Muscle of arm (tissue), 12 donors: ENCODE measurements around the gene SETSIP. TPM values are rescaled to one million over a fixed set of nuclear protein-coding genes. Genes with fewer than 3 reads are reported as not detected.
A peak's percentile ranks its signal among the peaks of the same experiment; 100 is the strongest.
"Not testable (repeated sequence)": the region's sequence is repeated elsewhere in the genome, so short reads cannot be mapped to it uniquely, and the experiment has no call there.

Source experiments
- DNase-seq: peaks from one replicate; pipeline ENCODE4 v3.0.0-alpha.2; 2013
- polyA plus RNA-seq, 12 donors: library from polyadenylated mRNA; unstranded; fragments of 120-200 nt; gene quantifications; one replicate each; pipeline ENCODE4 v1.2.1, GENCODE V29; 2013; ENCODE audit not compliant: insufficient read length in 12 of 12

The SETSIP gene
- polyA plus RNA-seq, 12 donors: 0.18 to 0.43 (median 0.33) TPM; not detected in 8

GRCh38 chr1:92065042-92065441 is 10.2 kb downstream of the SETSIP start:
- no peak for DNase-seq

- no peak for DNase-seq
These were observed 23.3 kb downstream of the SETSIP start for GRCh38 chr1:92051948-92052347.

DNA sequence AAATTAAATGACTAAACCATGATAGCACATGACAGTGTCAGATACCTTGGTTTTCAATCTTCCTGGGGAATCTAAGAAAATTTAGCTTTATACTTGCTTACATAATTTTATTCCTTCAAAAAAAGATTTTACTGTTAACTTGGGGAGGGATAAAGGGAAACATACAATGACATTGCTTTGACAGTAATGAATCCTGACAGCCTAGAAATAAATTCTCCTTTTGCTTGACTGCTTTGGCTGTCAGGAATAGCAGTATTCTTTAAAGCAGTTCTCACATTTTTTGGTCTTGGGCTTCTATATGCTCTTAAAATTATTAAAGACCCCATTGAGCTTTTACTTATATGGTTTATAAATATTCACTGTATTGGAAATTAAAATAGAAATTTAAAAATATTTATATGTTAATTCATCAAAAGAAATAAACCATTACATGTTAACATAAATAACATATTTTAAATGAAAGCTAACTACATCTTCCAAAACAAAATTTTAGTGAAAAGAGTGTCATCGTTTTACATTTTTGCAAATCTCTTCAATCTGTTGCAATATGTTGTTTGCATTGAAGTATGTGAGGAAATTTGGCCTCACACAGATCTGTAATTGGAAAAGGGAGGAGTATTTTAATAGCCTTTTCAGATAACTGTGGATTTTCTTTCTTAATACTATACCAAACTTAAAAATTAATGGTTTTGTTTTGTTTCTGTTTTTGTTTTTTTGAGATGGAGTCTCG is 29.3 kb downstream of the SETSIP start:
- DNase-seq: no peak

GRCh38 chr1:92043621-92044020 is 31.6 kb downstream of the SETSIP start:
- no peak for DNase-seq

DNA sequence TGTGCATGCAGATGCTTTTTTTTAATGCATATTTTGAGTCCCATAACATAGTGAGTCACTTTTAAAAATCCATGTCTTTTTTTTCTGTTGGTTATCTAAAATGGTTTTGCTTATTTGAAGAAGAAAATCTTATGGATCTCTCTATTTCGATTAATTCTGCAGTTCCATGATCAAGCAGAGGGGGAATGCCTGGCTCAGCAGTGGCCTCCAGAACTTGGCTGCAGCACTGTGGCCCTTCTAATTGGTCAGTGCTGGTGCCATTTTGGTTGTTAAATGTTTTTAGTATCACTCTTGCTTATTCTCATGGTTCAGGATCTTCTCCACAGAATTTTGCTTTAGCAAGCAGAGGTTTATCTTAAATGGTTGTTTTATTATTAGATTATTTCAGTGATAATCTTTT is 34.2 kb downstream of the SETSIP start:
- DNase-seq: no peak

- no peak for DNase-seq
These were observed 36.4 kb downstream of the SETSIP start for GRCh38 chr1:92038695-92039346.

DNA sequence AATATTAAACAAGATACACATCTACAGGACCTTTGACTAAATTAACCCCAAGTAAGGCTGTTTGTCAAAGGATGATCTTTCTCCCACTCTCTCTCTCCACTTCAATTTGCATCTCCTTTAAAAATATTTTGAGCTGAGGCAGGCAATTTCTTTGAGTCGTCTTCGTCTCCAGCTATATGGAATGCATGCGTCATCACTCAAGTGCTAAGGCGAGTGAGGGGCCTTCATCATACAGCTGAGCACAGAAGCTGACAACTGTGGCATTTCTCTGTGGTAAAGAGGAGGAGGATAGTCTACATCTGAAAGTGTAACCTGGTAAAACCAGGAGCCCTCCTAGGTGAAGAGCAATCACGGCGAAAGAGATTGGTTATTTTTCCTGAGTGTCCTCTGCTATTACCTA is 37.8 kb downstream of the SETSIP start:
- DNase-seq: no peak

- DNase-seq: no peak
These were observed 43.7 kb downstream of the SETSIP start for GRCh38 chr1:92031281-92032110.

DNA sequence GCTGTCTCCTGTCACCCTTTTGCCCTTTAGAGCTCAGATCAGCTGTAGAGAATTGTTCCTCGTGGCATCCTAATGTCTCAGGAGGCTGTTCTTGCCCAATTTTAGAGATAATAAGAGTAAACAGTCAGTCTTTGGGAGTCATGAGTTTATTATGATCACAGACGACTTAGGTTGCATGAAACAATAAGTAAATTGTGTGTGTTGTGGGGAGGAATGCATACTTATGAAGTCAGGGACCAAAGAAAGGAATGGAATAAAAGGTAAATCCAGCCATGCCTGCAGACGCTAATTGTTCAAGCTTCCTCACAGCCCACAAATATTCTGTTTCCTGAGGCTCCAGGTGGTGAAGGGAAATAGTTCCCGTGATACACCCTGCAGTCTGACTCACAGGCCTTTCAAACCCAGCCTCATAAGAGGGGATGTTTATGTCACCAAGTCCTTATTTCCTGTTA is 44.5 kb downstream of the SETSIP start:
- peak; percentile 1 for DNase-seq

GRCh38 chr1:92029241-92029922 is 45.8 kb downstream of the SETSIP start:
- peak; percentile 1 for DNase-seq

- DNase-seq: no peak
These were observed 48.4 kb downstream of the SETSIP start for GRCh38 chr1:92026806-92027205.

DNA sequence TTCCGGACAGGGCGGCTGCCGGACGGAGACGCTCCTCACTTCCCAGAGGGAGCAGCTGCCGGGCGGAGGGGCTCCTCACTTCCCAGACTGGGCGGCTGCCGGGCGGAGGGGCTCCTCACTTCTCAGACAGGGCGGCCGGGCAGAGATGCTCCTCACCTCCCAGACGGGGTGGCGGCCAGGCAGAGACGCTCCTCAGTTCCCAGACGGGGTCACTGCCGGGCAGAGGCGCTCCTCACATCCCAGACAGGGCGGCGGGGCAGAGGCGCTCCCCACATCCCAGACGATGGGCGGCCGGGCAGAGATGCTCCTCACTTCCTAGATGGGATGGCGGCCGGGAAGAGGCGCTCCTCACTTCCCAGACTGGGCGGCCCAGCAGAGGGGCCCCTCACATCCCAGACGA is 49.2 kb downstream of the SETSIP start:
- not testable (repeated sequence) for DNase-seq

Other genes with a start within 250 kb of the SETSIP start
- gene TGFBR3, start 189.3 kb downstream of the SETSIP start, polyA plus RNA-seq: 10 to 100 TPM in 11 of 12 donors, not detected in 1; 23.8 to 64.0 (median 31.6) TPM
- not detected for gene BRDT, start 126.0 kb downstream of the SETSIP start, polyA plus RNA-seq
- gene EPHX4, start 45.4 kb downstream of the SETSIP start, polyA plus RNA-seq: 1 to 10 TPM in 3 of 12 donors, under 1 TPM in 8, not detected in 1; 0.72 to 7.8 (median 0.85) TPM
- 1 to 10 TPM in 11 of 12 donors, not detected in 1; 1.9 to 4.4 (median 3.1) TPM for gene BTBD8, start 4.9 kb upstream of the SETSIP start, polyA plus RNA-seq
- gene C1orf146, start 142.5 kb upstream of the SETSIP start, polyA plus RNA-seq: under 1 TPM in 2 of 12 donors, not detected in 10; 0.21 TPM
- 10 to 100 TPM in 10 of 12 donors, 1 to 10 TPM in 1, not detected in 1; 9.5 to 36.7 (median 17.1) TPM for gene GLMN, start 223.6 kb upstream of the SETSIP start, polyA plus RNA-seq
- gene RPAP2, start 223.6 kb upstream of the SETSIP start, polyA plus RNA-seq: 10 to 100 TPM in 11 of 12 donors, not detected in 1; 17.8 to 25.1 (median 21.1) TPM